Activated B cell treated with CpG ODN at 0.5 μM for 24 hours (primary cell): ENCODE measurements around the gene NAV3. TPM values are rescaled to one million over a fixed set of nuclear protein-coding genes. Genes with fewer than 3 reads are reported as not detected.

Source experiments
- ATAC-seq: fragments of 200-7000 bp; cut with Tn5 transposase; one replicate; pipeline ENCODE4 v1.10.0; 2021; ENCODE audit warnings: low read depth, mild to moderate bottlenecking, moderate library complexity
- CTCF ChIA-PET: fragments of 350-600 bp; sonication (Branson Sonifier 250); formaldehyde crosslinking; loops from one replicate; lab custom pipeline; 2021; ENCODE audit warnings: antibody characterized with exemption; lab: Charles Lee
- POLR2A ChIA-PET: fragments of 350-600 bp; sonication (Branson Sonifier 250); formaldehyde crosslinking; loops from one replicate; lab custom pipeline; 2021; ENCODE audit warnings: antibody characterized with exemption; lab: Charles Lee
- DNase-seq: peaks from one replicate; pipeline ENCODE4 v3.0.0; 2022
- H3K27ac Mint-ChIP-seq: one replicate; pipeline ENCODE4 v1.8.0; 2020; ENCODE audit warnings: mixed read lengths
- H3K27me3 Mint-ChIP-seq: one replicate; pipeline ENCODE4 v1.8.0; 2021; ENCODE audit warnings: mixed read lengths
- H3K36me3 Mint-ChIP-seq: one replicate; pipeline ENCODE4 v1.8.0; 2021; ENCODE audit warnings: low read depth, mixed read lengths
- H3K4me1 Mint-ChIP-seq: one replicate; pipeline ENCODE4 v1.8.0; 2021; ENCODE audit warnings: mixed read lengths
- H3K4me3 Mint-ChIP-seq: one replicate; pipeline ENCODE4 v1.8.0; 2020; ENCODE audit warnings: mild to moderate bottlenecking, mixed read lengths
- H3K9me3 Mint-ChIP-seq: one replicate; pipeline ENCODE4 v1.8.0; 2020; ENCODE audit warnings: mixed read lengths
- intact Hi-C: fragments of 100-400 bp; cut with micrococcal nuclease; formaldehyde crosslinking; loops from one replicate; pipeline ENCODE4 v1.15.1; 2024
- total RNA-seq: library from RNA; stranded (reverse); gene quantifications from 2 replicates; pipeline ENCODE4 v1.2.3, GENCODE V29; 2022
- TF ChIP-seq, protein P1 (sequence below): fragments of 200-600 bp; IDR thresholded peaks from one replicate; pipeline ENCODE4 v1.8.0; 2022; ENCODE audit warnings: antibody characterized with exemption, mild to moderate bottlenecking

The NAV3 gene
- total RNA-seq, 1 donor from 2014 or later = not detected

DNA sequence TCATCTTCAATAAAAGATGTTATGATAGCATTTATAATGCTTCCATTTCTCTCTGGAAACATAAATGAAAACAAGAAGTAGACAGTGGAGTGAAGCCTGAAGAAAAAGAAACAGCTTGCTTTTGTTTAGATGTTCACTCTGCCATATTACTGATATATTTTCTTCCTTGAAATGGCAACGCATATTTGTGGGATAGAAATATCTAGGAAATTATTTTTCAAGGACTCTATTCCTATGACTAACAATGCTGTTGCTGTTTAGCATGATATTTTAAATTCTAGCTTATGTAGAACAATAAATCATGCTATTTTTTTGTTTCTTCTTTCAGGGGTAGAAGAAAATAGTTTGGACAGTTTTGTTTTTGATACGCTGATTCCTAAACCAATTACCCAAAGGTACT, 359.0 kb downstream of the NAV3 start:
- H3K9me3 Mint-ChIP-seq = peaks cover 3% of the 10 kb centered on the region
- TF ChIP-seq, protein P1, sequence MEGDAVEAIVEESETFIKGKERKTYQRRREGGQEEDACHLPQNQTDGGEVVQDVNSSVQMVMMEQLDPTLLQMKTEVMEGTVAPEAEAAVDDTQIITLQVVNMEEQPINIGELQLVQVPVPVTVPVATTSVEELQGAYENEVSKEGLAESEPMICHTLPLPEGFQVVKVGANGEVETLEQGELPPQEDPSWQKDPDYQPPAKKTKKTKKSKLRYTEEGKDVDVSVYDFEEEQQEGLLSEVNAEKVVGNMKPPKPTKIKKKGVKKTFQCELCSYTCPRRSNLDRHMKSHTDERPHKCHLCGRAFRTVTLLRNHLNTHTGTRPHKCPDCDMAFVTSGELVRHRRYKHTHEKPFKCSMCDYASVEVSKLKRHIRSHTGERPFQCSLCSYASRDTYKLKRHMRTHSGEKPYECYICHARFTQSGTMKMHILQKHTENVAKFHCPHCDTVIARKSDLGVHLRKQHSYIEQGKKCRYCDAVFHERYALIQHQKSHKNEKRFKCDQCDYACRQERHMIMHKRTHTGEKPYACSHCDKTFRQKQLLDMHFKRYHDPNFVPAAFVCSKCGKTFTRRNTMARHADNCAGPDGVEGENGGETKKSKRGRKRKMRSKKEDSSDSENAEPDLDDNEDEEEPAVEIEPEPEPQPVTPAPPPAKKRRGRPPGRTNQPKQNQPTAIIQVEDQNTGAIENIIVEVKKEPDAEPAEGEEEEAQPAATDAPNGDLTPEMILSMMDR = no peak
- intact Hi-C loops = no loop called here
- no peaks in the 10 kb centered on the region for H3K4me1 Mint-ChIP-seq
- H3K27me3 Mint-ChIP-seq = no peaks in the 10 kb centered on the region
- no peak overlapping the region for H3K4me3 Mint-ChIP-seq
- ChIA-PET CTCF (no interaction called here), POLR2A (no interaction called here)
- no peak for DNase-seq
- no peaks in the 10 kb centered on the region for H3K36me3 Mint-ChIP-seq
- ATAC-seq = no peak
- H3K27ac Mint-ChIP-seq = no peak overlapping the region

DNA sequence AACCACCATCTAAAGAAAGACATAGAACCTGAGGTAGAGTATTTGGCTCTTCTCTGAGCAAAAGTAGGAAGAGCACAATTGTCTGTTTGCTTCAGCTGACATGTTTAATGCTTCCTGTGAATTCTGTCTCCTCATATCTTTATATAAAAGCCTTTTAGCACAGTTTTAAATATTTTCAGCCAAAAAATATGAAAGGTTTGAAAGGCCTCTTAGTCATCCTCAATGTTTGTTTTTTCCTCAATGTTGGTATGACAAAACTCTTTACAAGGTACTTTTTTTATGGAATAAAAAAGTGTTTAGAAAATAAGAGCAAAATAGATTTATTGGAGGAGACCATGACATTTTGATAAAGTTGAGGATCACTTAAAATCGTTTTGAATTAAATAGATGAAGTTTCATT, 360.9 kb downstream of the NAV3 start:
- no peak for ATAC-seq

DNA sequence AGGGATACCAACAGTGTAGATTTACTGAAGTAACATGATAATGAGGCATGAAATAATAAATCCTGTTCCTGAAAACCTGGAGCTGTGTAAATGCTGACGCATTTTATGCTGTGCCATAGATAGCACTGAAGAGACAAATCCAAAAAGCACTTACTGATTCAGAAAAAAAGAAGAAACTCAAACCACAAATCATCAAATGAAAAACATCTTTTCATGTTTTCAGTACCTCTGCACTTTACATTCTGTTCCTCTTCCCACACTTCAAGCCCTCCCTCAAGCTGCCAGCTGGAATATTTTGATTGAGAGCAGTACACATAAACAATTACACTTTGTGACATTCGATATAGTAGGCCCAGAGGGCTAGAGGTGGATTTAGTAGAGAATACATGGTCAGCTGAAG, 362.3 kb downstream of the NAV3 start:
- ChIA-PET POLR2A (no interaction called here), CTCF (no interaction called here)
- H3K27me3 Mint-ChIP-seq = no peaks in the 10 kb centered on the region
- DNase-seq (no peak), ATAC-seq (no peak)
- TF ChIP-seq, protein P1 = no peak
- no peaks in the 10 kb centered on the region for H3K36me3 Mint-ChIP-seq
- intact Hi-C loops = no loop called here
- H3K4me3 Mint-ChIP-seq = no peak overlapping the region
- no peaks in the 10 kb centered on the region for H3K4me1 Mint-ChIP-seq
- peaks cover 3% of the 10 kb centered on the region for H3K9me3 Mint-ChIP-seq
- H3K27ac Mint-ChIP-seq = no peak overlapping the region

More for the DNA sequence above, 360.9 kb downstream of the NAV3 start:
- Mint-ChIP-seq H3K4me1 (no peaks in the 10 kb centered on the region), H3K36me3 (no peaks in the 10 kb centered on the region), H3K4me3 (no peak overlapping the region), H3K27me3 (no peaks in the 10 kb centered on the region), H3K9me3 (peaks cover 3% of the 10 kb centered on the region), H3K27ac (no peak overlapping the region)
- POLR2A ChIA-PET = no interaction called here
- CTCF ChIA-PET = no interaction called here
- DNase-seq = no peak
- TF ChIP-seq, protein P1 = no peak
- intact Hi-C loops = no loop called here

DNA sequence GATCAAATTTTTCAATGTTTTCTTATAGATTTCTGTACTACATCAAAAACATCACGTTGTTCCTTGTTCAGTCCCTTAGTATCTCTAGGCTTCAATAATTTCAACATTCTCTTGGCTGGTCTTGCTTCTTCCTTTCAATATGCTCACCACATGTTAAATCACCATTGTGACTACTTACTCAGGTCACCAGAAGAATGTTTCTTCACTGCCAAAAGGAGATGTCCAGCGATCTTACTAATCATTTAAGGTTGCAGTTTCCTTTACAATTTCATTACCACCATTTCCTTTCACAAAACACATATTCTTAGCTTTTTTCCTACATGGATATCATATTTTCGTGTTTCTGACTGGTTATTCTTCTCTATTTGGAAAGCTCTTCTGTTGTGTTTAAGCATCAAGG, 363.8 kb downstream of the NAV3 start:
- no peak overlapping the region for H3K4me3 Mint-ChIP-seq
- no peaks in the 10 kb centered on the region for H3K4me1 Mint-ChIP-seq
- no peak overlapping the region for H3K27ac Mint-ChIP-seq
- ChIA-PET POLR2A (no interaction called here), CTCF (no interaction called here)
- intact Hi-C loops = no loop called here
- peaks cover 3% of the 10 kb centered on the region for H3K9me3 Mint-ChIP-seq
- H3K27me3 Mint-ChIP-seq = no peaks in the 10 kb centered on the region
- TF ChIP-seq, protein P1 = no peak
- ATAC-seq (no peak), DNase-seq (no peak)
- H3K36me3 Mint-ChIP-seq = no peaks in the 10 kb centered on the region

DNA sequence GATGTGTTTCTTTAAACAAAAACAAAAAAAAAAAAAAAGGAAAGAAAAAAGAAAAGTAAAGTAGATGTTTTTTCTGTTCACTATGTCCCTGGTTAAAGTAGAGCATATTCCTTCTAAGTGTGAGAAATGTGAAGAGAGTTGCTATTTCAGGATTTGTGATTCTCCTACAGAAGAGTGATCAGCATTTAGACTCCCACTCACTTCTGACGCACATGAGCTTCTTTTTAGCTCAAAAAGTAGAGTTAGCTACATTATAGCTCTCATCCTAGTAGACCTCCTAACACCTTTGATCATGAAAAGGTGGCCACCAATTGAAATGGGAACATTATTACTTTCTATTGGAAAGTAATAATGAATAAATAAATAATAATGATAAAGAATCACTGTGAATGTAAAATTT, 368.2 kb downstream of the NAV3 start:
- intact Hi-C loops = no loop called here
- TF ChIP-seq, protein P1 = no peak
- no peaks in the 10 kb centered on the region for H3K4me1 Mint-ChIP-seq
- no peaks in the 10 kb centered on the region for H3K27me3 Mint-ChIP-seq
- POLR2A ChIA-PET = no interaction called here
- DNase-seq (no peak), ATAC-seq (no peak)
- H3K4me3 Mint-ChIP-seq = no peak overlapping the region
- CTCF ChIA-PET = no interaction called here
- H3K9me3 Mint-ChIP-seq = peaks cover 1% of the 10 kb centered on the region
- no peaks in the 10 kb centered on the region for H3K36me3 Mint-ChIP-seq
- no peak overlapping the region for H3K27ac Mint-ChIP-seq
